ENCODE measurements around the gene KRT75. TPM values are rescaled to one million over a fixed set of nuclear protein-coding genes. Genes with fewer than 3 reads are reported as not detected.

Gene KRT75
- polyA plus RNA-seq, 1 experiment = not detected

- POLR2A ChIA-PET = no interaction called here
- no peak for TF ChIP-seq CTCF (IDR thresholded peaks at IDR 0.05; ENCODE audit: insufficient read depth, low read depth, low read length)
- H3K36me3 ChIP-seq (ENCODE audit: control insufficient read depth, insufficient read depth, low read length) = no peaks in the 10 kb centered on the region
- CTCF ChIA-PET = interaction anchor here (0.7 to 2.4 kb wide), 4 partner anchors 9 to 478 kb away, joined by 3 to 10 read pairs (median 4); no protein-coding TSS in a partner anchor
- DNase-seq (ENCODE audit: low read depth) = no peak
- H3K4me3 ChIP-seq (ENCODE audit: low read depth, low read length) = no peak overlapping the region
- H3K27me3 ChIP-seq (ENCODE audit: control insufficient read depth, insufficient read depth, low read length) = peaks cover 14% of the 10 kb centered on the region
Measured at GRCh38 chr12:52401526-52401925, 32.6 kb downstream of the KRT75 start.

GRCh38 chr12:52400906-52401305 lies 33.3 kb downstream of the KRT75 start:
- DNase-seq (ENCODE audit: low read depth) = no peak
- no peaks in the 10 kb centered on the region for H3K36me3 ChIP-seq (ENCODE audit: control insufficient read depth, insufficient read depth, low read length)
- ChIA-PET POLR2A (no interaction called here), CTCF (interaction anchor here (0.9 to 2.4 kb wide), 3 partner anchors 9 to 479 kb away, joined by 4 to 10 read pairs (median 4); no protein-coding TSS in a partner anchor)
- no peak for TF ChIP-seq CTCF (IDR thresholded peaks at IDR 0.05; ENCODE audit: insufficient read depth, low read depth, low read length)
- H3K4me3 ChIP-seq (ENCODE audit: low read depth, low read length) = no peak overlapping the region
- H3K27me3 ChIP-seq (ENCODE audit: control insufficient read depth, insufficient read depth, low read length) = peaks cover 13% of the 10 kb centered on the region

GRCh38 chr12:52399756-52400155 lies 34.4 kb downstream of the KRT75 start:
- TF ChIP-seq CTCF (IDR thresholded peaks at IDR 0.05; ENCODE audit: insufficient read depth, low read depth, low read length) = no peak
- no peak for DNase-seq (ENCODE audit: low read depth)
- Histone ChIP-seq H3K36me3 (ENCODE audit: control insufficient read depth, insufficient read depth, low read length) (no peaks in the 10 kb centered on the region), H3K27me3 (ENCODE audit: control insufficient read depth, insufficient read depth, low read length) (peaks cover 15% of the 10 kb centered on the region), H3K4me3 (ENCODE audit: low read depth, low read length) (no peak overlapping the region)
- CTCF ChIA-PET = interaction anchor here (0.9 to 2.4 kb wide), 4 partner anchors 8 to 485 kb away, joined by 3 to 10 read pairs (median 4); no protein-coding TSS in a partner anchor
- POLR2A ChIA-PET = no interaction called here

- CTCF ChIA-PET = interaction anchor here (0.9 to 1.4 kb wide), 6 partner anchors 18 to 482 kb away, joined by 3 to 5 read pairs (median 4); no protein-coding TSS in a partner anchor
- DNase-seq (ENCODE audit: low read depth) = no peak
- POLR2A ChIA-PET = interaction anchor here (0.7 kb wide), 1 partner anchor 16 kb away, joined by 7 read pairs; no protein-coding TSS in a partner anchor
- H3K36me3 ChIP-seq (ENCODE audit: control insufficient read depth, insufficient read depth, low read length) = no peaks in the 10 kb centered on the region
- no peak overlapping the region for H3K4me3 ChIP-seq (ENCODE audit: low read depth, low read length)
- peaks cover 18% of the 10 kb centered on the region for H3K27me3 ChIP-seq (ENCODE audit: control insufficient read depth, insufficient read depth, low read length)
- no peak for TF ChIP-seq CTCF (IDR thresholded peaks at IDR 0.05; ENCODE audit: insufficient read depth, low read depth, low read length)
Measured at GRCh38 chr12:52398176-52398575, 36.0 kb downstream of the KRT75 start.

- CTCF ChIA-PET = interaction anchor here (0.7 to 2.9 kb wide), 12 partner anchors 11 to 584 kb away, joined by 3 to 14 read pairs (median 3); partner anchors contain the start of gene KRT84
- Histone ChIP-seq H3K4me3 (ENCODE audit: low read depth, low read length) (no peak overlapping the region), H3K27me3 (ENCODE audit: control insufficient read depth, insufficient read depth, low read length) (peaks cover 17% of the 10 kb centered on the region), H3K36me3 (ENCODE audit: control insufficient read depth, insufficient read depth, low read length) (no peaks in the 10 kb centered on the region)
- POLR2A ChIA-PET = no interaction called here
- no peak for DNase-seq (ENCODE audit: low read depth)
- no peak for TF ChIP-seq CTCF (IDR thresholded peaks at IDR 0.05; ENCODE audit: insufficient read depth, low read depth, low read length)
Measured at GRCh38 chr12:52396656-52397055, 37.5 kb downstream of the KRT75 start.
